ENCODE measurements around the gene TPP2. TPM values are rescaled to one million over a fixed set of nuclear protein-coding genes. Genes with fewer than 3 reads are reported as not detected.

TPP2 gene
- polyA plus RNA-seq, 6 donors from 2014 or later, result 11.8 to 29.0 (median 27.1) TPM

DNA sequence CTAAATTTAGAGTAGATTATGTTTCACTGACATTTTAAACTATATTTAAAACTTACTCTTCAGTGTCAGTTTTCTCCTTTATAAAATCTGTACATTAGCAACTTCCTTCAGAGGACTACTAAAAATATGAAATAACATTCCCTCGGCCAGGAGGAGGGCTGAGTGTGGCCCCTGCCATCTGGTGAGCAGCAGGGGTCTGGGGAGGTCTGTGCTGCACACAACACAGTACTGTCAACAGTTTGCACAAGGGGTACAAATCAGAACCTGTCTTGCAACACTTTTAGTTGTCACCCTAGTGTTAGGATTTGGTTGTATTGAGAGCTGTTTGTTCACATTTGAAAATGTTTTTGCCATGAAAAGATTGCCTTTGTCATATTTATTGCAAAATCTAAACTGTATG, 48.9 kb downstream of the TPP2 start:
- Mint-ChIP-seq H3K36me3 (peaks cover 11 to 22% of the 10 kb centered on the region in 2 donors), H3K9me3 (no peaks in the 10 kb centered on the region), H3K27me3 (no peaks in the 10 kb centered on the region), H3K4me3 (no peak overlapping the region), H3K27ac (peak overlapping the region in 1 of 6 donors; percentile 59), H3K4me1 (no peaks in the 10 kb centered on the region)
- DNase-seq (no peak), ATAC-seq (ENCODE audit: low read depth in 2 of 2) (no peak)

DNA sequence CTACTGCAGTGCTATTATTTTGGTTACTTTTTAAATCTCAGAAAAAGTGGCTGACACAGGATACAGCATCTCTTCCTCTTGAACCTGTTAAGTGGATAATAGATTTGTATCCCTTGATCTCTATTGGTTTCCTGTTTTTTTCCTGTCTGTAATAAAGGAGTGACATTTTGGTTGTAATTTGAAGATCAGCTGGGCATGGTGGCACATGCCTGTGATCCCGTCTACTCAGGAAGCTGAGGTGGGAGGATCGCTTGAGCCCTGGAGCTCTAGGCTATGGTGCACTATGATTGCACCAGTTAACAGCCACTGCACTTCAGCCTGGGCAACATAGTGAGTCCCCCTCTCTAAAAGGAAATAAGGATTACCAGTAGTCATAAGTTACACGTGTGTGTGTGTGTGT, 51.3 kb downstream of the TPP2 start:
- H3K36me3 Mint-ChIP-seq, result peaks cover 11 to 18% of the 10 kb centered on the region in 2 donors
- peak overlapping the region in 2 of 6 donors; percentile 24 to 94 for H3K27ac Mint-ChIP-seq
- ATAC-seq (ENCODE audit: low read depth in 2 of 2), result no peak
- H3K27me3 Mint-ChIP-seq, result no peaks in the 10 kb centered on the region
- no peaks in the 10 kb centered on the region for H3K4me1 Mint-ChIP-seq
- H3K4me3 Mint-ChIP-seq, result no peak overlapping the region
- no peaks in the 10 kb centered on the region for H3K9me3 Mint-ChIP-seq
- DNase-seq, result no peak

DNA sequence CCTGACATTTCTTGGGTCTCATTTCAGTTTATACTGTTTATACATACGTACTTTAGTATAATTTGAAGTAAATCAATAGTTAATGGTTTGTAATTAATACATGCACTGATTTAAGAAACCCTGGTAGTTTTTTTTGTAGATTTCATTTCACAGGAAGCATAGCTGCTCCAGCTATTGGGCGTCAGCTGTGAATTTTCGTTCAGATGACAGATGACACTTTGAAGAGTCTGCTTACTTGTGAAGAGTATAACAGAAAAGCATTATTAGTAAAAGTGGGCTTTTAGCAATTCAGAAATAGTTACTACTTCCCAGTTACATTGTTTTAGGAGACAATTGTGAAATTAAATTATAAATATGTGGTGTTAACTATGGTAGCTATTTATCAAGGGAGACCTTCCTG, 53.7 kb downstream of the TPP2 start:
- H3K9me3 Mint-ChIP-seq, result no peaks in the 10 kb centered on the region
- ATAC-seq (ENCODE audit: low read depth in 2 of 2) (no peak), DNase-seq (no peak)
- no peaks in the 10 kb centered on the region for H3K27me3 Mint-ChIP-seq
- H3K27ac Mint-ChIP-seq, result peak overlapping the region in 1 of 6 donors; percentile 7
- H3K4me3 Mint-ChIP-seq, result no peak overlapping the region
- peaks cover 11 to 13% of the 10 kb centered on the region in 2 donors for H3K36me3 Mint-ChIP-seq
- H3K4me1 Mint-ChIP-seq, result no peaks in the 10 kb centered on the region

DNA sequence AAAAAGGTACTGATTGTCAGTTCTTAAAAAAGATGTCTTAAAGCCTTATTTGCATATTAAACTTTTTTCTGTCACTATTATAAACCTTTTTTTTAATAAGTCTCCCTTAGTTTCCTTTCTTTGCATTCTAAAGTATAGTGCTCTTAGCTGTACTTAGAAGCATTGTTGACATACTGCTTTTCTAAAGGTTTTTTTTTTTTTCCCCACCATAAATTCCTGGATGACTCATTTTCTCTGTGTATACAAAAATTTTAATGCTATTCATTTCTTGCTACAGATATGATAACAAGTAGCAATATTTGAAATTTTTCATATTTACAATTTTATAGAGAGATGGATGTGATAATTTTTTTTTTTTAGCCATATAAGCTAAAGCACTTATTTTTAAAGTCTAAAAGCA, 54.6 kb downstream of the TPP2 start:
- Mint-ChIP-seq H3K27ac (peak overlapping the region in 1 of 6 donors; percentile 44), H3K36me3 (peaks cover 11 to 13% of the 10 kb centered on the region in 2 donors), H3K4me1 (no peaks in the 10 kb centered on the region), H3K9me3 (no peaks in the 10 kb centered on the region), H3K27me3 (no peaks in the 10 kb centered on the region), H3K4me3 (no peak overlapping the region)
- DNase-seq, result no peak
- no peak for ATAC-seq (ENCODE audit: low read depth in 2 of 2)

DNA sequence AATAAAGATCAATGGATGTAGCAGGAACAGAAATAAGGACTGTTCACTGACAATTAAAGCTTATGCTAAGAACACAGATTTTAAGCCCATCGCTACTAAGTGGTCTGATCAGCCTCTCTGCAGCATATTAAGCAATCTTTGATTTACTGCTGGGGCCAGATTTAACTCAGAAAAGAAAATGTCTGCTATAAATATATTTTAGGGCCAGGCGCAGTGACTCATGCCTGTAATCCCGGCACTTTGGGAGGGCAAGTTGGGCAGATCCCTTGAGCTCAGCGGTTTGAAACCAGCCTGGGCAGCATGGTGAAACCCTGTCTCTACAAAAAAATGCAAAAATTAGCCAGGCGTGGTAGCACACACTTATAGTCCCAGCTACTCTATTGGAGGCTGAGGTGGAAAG, 55.1 kb downstream of the TPP2 start:
- ATAC-seq (ENCODE audit: low read depth in 2 of 2) (no peak), DNase-seq (no peak)
- no peaks in the 10 kb centered on the region for H3K4me1 Mint-ChIP-seq
- no peaks in the 10 kb centered on the region for H3K9me3 Mint-ChIP-seq
- H3K36me3 Mint-ChIP-seq, result peaks cover 11 to 13% of the 10 kb centered on the region in 2 donors
- no peak overlapping the region for H3K4me3 Mint-ChIP-seq
- H3K27ac Mint-ChIP-seq, result peak overlapping the region in 1 of 6 donors; percentile 27
- no peaks in the 10 kb centered on the region for H3K27me3 Mint-ChIP-seq

DNA sequence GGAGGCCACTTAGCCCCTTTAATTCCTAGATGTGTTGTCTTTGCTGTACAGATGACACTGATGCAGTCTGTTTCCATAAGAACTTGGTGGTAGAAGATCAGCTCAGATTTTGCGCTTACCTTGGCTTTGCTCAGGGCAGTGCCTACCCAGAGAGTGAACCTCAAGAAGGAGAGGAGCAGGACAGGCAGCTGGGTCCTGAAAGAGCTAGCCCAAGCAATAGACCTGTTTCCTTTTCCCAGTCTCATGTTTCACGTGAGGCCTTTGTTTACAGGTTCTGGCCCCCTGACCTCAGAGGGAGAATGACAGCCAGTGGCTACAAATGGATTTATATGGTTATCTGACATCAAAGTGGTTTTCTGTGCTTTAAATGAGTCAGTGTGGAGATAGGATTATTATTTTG, 58.0 kb downstream of the TPP2 start:
- H3K27ac Mint-ChIP-seq, result no peak overlapping the region
- peaks cover 0 to 6% (median 0%) of the 10 kb centered on the region in 7 donors for H3K9me3 Mint-ChIP-seq
- H3K36me3 Mint-ChIP-seq, result peaks cover 13 to 20% of the 10 kb centered on the region in 2 donors
- no peak overlapping the region for H3K4me3 Mint-ChIP-seq
- H3K4me1 Mint-ChIP-seq, result no peaks in the 10 kb centered on the region
- H3K27me3 Mint-ChIP-seq, result no peaks in the 10 kb centered on the region
- ATAC-seq (ENCODE audit: low read depth in 2 of 2) (no peak), DNase-seq (no peak)

DNA sequence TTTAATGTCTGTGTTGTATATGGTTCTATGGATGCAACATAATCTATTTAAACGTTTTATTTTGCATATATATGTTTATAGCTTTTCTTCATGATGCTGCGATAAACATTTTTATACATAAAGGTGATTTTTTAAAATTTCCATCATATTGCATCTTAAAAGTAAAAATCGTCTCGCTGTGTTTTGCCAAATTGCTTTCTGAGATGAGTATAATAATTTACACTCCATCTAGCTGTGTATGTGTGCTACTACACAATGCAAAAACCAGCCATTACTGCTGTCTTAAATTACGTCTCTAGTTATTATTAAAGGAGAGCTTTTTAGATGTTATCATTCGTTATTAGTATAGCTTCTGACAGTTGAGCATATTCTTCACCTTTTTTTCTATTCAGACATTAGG, 60.8 kb downstream of the TPP2 start:
- Mint-ChIP-seq H3K36me3 (peaks cover 21 to 25% of the 10 kb centered on the region in 2 donors), H3K27me3 (no peaks in the 10 kb centered on the region), H3K4me3 (no peak overlapping the region), H3K4me1 (no peaks in the 10 kb centered on the region), H3K27ac (no peak overlapping the region), H3K9me3 (peaks cover 0 to 6% (median 0%) of the 10 kb centered on the region in 7 donors)
- ATAC-seq (ENCODE audit: low read depth in 2 of 2) (no peak), DNase-seq (no peak)

DNA sequence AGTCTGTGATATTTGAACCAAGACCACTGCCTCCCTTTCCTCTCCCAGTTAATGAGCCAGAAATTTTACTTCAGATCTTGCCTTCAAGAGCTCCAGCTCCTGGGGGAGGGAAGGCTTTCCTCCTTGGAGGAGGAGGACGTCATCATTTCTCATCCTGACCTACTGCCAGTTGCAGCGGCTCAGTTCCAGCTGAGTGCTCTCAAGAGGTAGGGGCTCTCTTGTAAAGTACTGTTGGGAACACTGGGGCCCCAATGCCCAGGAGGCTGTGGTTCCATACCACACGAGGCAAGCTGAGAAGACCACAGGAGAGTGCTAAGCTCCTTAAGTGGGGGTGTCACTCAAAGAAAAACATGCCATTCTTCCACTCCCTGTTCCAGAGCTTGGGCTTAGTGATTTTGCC, 61.9 kb downstream of the TPP2 start:
- DNase-seq (no peak), ATAC-seq (ENCODE audit: low read depth in 2 of 2) (no peak)
- Mint-ChIP-seq H3K27me3 (no peaks in the 10 kb centered on the region), H3K9me3 (peaks cover 0 to 6% (median 0%) of the 10 kb centered on the region in 7 donors), H3K4me3 (no peak overlapping the region), H3K36me3 (peaks cover 21 to 29% of the 10 kb centered on the region in 2 donors), H3K27ac (peak overlapping the region in 1 of 6 donors; percentile 72), H3K4me1 (no peaks in the 10 kb centered on the region)

DNA sequence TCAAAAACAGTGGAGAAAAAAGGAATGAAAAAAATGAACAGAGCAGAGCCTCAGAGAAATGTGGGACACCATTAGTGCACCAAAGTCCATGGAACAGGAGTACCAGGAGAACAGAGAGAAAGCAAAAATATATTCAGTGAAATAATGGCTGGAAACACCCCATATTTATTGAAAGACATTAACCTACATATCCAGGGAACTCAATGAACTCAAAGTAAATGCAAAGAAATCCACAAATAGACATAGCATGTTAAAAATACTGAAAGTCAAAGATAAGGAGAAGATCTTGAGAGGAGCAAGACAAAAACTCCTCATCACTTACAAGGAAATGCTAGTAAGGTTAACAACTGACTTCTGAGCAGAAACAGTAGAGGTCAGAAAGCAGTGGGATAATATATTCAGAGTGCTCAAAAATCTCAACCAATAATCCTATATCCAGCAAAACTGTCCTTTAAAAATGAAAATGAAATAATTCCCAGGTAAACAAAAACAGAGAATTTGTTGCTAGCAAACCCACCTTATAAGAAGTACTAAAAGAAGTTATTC, 62.5 kb downstream of the TPP2 start:
- no peak overlapping the region for H3K4me3 Mint-ChIP-seq
- H3K4me1 Mint-ChIP-seq, result no peaks in the 10 kb centered on the region
- no peaks in the 10 kb centered on the region for H3K27me3 Mint-ChIP-seq
- H3K36me3 Mint-ChIP-seq, result peaks cover 27 to 34% of the 10 kb centered on the region in 2 donors
- H3K27ac Mint-ChIP-seq, result peak overlapping the region in 2 of 6 donors; percentile 72 to 78
- no peak for DNase-seq
- H3K9me3 Mint-ChIP-seq, result peaks cover 0 to 6% (median 0%) of the 10 kb centered on the region in 7 donors
- no peak for ATAC-seq (ENCODE audit: low read depth in 2 of 2)

DNA sequence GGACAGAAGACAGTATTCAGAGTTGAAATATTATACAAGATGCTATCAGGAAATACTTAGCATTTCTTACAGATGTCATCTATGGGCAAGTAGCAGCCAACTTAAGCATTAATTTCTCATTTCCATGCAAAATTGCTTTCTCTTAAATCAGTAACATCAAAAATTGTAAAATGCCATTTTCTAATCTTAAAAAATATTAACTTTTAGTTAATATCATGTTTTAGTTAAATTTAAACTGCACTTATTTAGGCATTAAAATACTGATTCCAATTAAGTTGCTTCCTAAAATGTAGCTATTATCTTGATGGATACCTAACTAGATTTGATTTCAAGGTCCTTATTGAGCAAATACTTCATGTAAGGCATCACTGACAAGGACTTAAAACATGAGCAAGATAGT, 70.2 kb downstream of the TPP2 start:
- H3K36me3 Mint-ChIP-seq, result peaks cover 60 to 69% of the 10 kb centered on the region in 2 donors
- no peak overlapping the region for H3K27ac Mint-ChIP-seq
- no peaks in the 10 kb centered on the region for H3K27me3 Mint-ChIP-seq
- no peak for DNase-seq
- H3K9me3 Mint-ChIP-seq, result peaks cover 5 to 40% (median 27%) of the 10 kb centered on the region in 7 donors
- no peak overlapping the region for H3K4me3 Mint-ChIP-seq
- ATAC-seq (ENCODE audit: low read depth in 2 of 2), result no peak
- no peaks in the 10 kb centered on the region for H3K4me1 Mint-ChIP-seq

DNA sequence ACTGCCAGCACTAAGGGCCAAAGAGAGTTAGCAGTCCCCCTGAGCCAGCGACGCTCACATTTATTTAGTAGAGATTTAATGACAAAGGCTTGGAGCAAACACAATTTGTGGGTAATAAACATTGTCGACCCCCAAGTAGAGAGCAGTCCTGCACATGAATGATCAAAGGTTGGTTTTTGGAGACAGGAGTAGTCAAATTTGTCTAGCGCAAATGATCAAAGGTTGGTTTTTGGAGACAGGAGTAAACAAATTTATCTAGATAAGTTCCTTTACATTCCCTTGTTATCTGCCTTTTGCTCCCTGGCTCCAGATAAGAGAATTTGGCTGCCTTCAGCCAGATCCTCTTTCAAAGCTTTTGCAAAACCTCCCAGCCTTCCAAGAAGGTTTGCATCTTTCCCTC, 71.1 kb downstream of the TPP2 start:
- Mint-ChIP-seq H3K36me3 (peaks cover 56 to 69% of the 10 kb centered on the region in 2 donors), H3K4me1 (no peaks in the 10 kb centered on the region), H3K27ac (peak overlapping the region in 1 of 6 donors; percentile 71), H3K9me3 (peaks cover 5 to 40% (median 27%) of the 10 kb centered on the region in 7 donors), H3K4me3 (no peak overlapping the region), H3K27me3 (no peaks in the 10 kb centered on the region)
- no peak for ATAC-seq (ENCODE audit: low read depth in 2 of 2)
- DNase-seq, result no peak

DNA sequence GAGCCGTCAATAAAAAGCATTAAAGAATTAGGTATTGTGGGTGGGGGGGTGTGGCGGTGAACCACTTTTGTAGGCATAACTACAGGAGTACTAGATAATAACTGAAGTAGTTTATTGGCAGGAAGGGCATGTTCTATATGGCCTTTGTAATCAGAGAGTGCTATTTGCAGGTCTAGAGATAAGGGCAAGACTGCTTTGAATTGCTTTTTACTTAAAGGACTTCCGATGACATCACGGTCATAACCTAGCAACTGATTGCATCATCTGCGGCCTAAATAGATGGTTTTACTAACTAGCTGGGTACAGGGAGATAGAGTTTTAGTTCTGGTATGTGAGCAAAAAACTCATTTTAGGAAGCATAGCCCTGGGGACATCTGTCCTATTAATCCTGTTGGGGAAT, 73.3 kb downstream of the TPP2 start:
- H3K27ac Mint-ChIP-seq, result no peak overlapping the region
- H3K4me1 Mint-ChIP-seq, result no peaks in the 10 kb centered on the region
- H3K4me3 Mint-ChIP-seq, result no peak overlapping the region
- peaks cover 47 to 60% of the 10 kb centered on the region in 2 donors for H3K36me3 Mint-ChIP-seq
- no peak for DNase-seq
- H3K27me3 Mint-ChIP-seq, result no peaks in the 10 kb centered on the region
- ATAC-seq (ENCODE audit: low read depth in 2 of 2), result no peak
- peaks cover 5 to 40% (median 27%) of the 10 kb centered on the region in 7 donors for H3K9me3 Mint-ChIP-seq

DNA sequence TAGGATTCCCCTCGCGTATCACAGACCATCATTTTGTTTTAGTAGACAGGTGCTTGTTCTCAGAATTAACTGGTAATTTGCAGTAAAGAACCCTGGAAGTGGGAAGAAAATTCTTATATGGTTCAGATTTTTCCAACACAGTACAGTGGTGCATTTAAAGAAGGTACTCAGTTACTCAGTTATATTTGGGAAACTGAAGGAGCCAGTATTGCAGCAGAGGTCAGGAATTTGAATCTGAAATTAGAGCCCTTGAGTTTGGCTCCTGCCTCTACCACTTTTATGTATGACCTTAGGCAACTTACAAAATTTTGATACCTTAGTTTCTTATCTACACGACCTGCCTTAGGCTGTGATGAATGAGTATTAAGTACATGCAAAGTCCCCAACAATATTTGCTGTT, 78.3 kb downstream of the TPP2 start:
- no peak overlapping the region for H3K27ac Mint-ChIP-seq
- ATAC-seq (ENCODE audit: low read depth in 2 of 2), result no peak
- no peak overlapping the region for H3K4me3 Mint-ChIP-seq
- no peaks in the 10 kb centered on the region for H3K27me3 Mint-ChIP-seq
- H3K36me3 Mint-ChIP-seq, result peaks cover 21 to 32% of the 10 kb centered on the region in 2 donors
- peaks cover 0 to 9% (median 4%) of the 10 kb centered on the region in 3 donors for H3K4me1 Mint-ChIP-seq
- H3K9me3 Mint-ChIP-seq, result peaks cover 0 to 12% (median 9%) of the 10 kb centered on the region in 7 donors
- no peak for DNase-seq

DNA sequence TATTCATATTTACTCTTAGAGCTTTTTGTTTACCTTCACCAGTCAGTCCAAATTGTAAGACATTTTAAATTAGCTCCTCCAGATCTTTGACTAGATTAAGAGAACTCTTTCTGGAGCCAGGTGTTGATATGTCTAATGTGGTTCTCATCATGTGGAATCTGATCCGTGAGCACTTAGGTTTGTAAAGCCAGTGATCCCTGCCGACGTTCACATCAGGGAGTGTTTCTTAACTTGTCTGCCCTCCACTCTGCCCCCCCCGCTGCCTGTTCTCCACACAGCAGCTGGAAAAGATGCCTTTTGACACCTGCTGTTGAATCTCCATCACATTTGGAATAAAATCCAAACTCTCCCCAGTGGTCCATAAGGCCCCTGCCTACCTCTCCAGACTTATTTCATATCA, 80.3 kb downstream of the TPP2 start:
- no peak overlapping the region for H3K27ac Mint-ChIP-seq
- H3K4me1 Mint-ChIP-seq, result peaks cover 5 to 24% (median 19%) of the 10 kb centered on the region in 3 donors
- H3K27me3 Mint-ChIP-seq, result no peaks in the 10 kb centered on the region

More for the DNA sequence above, 80.3 kb downstream of the TPP2 start:
- Mint-ChIP-seq H3K9me3 (peaks cover 0 to 7% (median 0%) of the 10 kb centered on the region in 7 donors), H3K36me3 (peaks cover 12 to 21% of the 10 kb centered on the region in 2 donors), H3K4me3 (no peak overlapping the region)
- no peak for ATAC-seq (ENCODE audit: low read depth in 2 of 2)
- DNase-seq, result no peak
